GM23248 (cell line): ENCODE data around the gene VTI1A. TPM values are rescaled to one million over a fixed set of nuclear protein-coding genes. Genes with fewer than 3 reads are reported as not detected.
A peak's percentile ranks its signal among the peaks of the same experiment; 100 is the strongest.

Source experiments
- DNase-seq: peaks from one replicate; pipeline ENCODE4 v3.0.0-alpha.2; 2015
- H2AFZ ChIP-seq: fragments of 200-600 bp; sonication (generic); 2 replicates; pipeline ENCODE4 v1.6.1; 2016; ENCODE audit warnings: antibody characterized with exemption
- H3F3A ChIP-seq: fragments of 200-600 bp; sonication (generic); 2 replicates; pipeline ENCODE4 v1.6.1; 2016; ENCODE audit warnings: mild to moderate bottlenecking, antibody characterized with exemption, mixed run types; ENCODE audit not compliant: insufficient read depth
- H3K27ac ChIP-seq: fragments of 200-600 bp; sonication (generic); 2 replicates; pipeline ENCODE4 v1.5.1; 2016; ENCODE audit warnings: mild to moderate bottlenecking
- H3K27me3 ChIP-seq: fragments of 200-600 bp; sonication (generic); replicated peaks from 2 replicates; pipeline ENCODE4 v1.6.1; 2016; ENCODE audit warnings: mild to moderate bottlenecking; ENCODE audit not compliant: insufficient read depth
- H3K36me3 ChIP-seq: fragments of 200-600 bp; sonication (generic); 2 replicates; pipeline ENCODE4 v1.6.1; 2016; ENCODE audit warnings: low read depth, mild to moderate bottlenecking
- H3K4me1 ChIP-seq: fragments of 200-600 bp; sonication (generic); 2 replicates; pipeline ENCODE4 v1.6.1; 2016; ENCODE audit warnings: mild to moderate bottlenecking; ENCODE audit not compliant: insufficient read depth
- H3K4me2 ChIP-seq: fragments of 200-600 bp; sonication (generic); one replicate; pipeline ENCODE4 v1.6.1; 2016; ENCODE audit warnings: mild to moderate bottlenecking; ENCODE audit not compliant: unreplicated experiment
- H3K4me3 ChIP-seq: fragments of 200-600 bp; sonication (generic); 2 replicates; pipeline ENCODE4 v1.5.1; 2016; ENCODE audit warnings: mild to moderate bottlenecking
- H3K79me2 ChIP-seq: fragments of 200-600 bp; sonication (generic); 2 replicates; pipeline ENCODE4 v1.6.1; 2016; ENCODE audit warnings: mild to moderate bottlenecking; ENCODE audit not compliant: insufficient read depth
- H3K9ac ChIP-seq: fragments of 200-600 bp; sonication (generic); 2 replicates; pipeline ENCODE4 v1.6.1; 2016; ENCODE audit warnings: mild to moderate bottlenecking
- H3K9me2 ChIP-seq: fragments of 200-600 bp; sonication (generic); 2 replicates; pipeline ENCODE4 v1.6.1; 2016; ENCODE audit warnings: mixed run types, mild to moderate bottlenecking, moderate library complexity; ENCODE audit not compliant: insufficient read depth
- H3K9me3 ChIP-seq: fragments of 200-600 bp; sonication (generic); one replicate; pipeline ENCODE4 v1.6.1; 2017; ENCODE audit warnings: low read depth
- H4K20me1 ChIP-seq: fragments of 200-600 bp; sonication (generic); 2 replicates; pipeline ENCODE4 v1.6.0; 2016; ENCODE audit not compliant: insufficient read depth
- EZH2 ChIP-seq: fragments of 200-600 bp; sonication (generic); IDR thresholded peaks from 2 replicates; pipeline ENCODE4 v1.6.1; 2018; ENCODE audit warnings: antibody characterized with exemption, mild to moderate bottlenecking; ENCODE audit not compliant: insufficient read depth, poor library complexity, severe bottlenecking
- EZH2phosphoT487 ChIP-seq: fragments of 200-600 bp; sonication (generic); IDR thresholded peaks from 2 replicates; pipeline ENCODE4 v1.6.1; 2018; ENCODE audit warnings: antibody characterized with exemption, moderate library complexity, mild to moderate bottlenecking, low read depth; ENCODE audit not compliant: insufficient read depth
- whole genome bisulfite sequencing, 2 experiments: methylation state at CpG; one replicate each; pipeline ENCODE4 v1.1.6; 2015 to 2017; ENCODE audit warnings: low lambda C conversion rate in 2 of 2, low coverage in 1 of 2; ENCODE audit errors: missing lambda C conversion rate in 2 of 2; 5-methylcytosine and 5-hydroxymethylcytosine counted together
- in situ Hi-C: fragments of 300-500 bp; cut with MboI; formaldehyde crosslinking; loops from 2 replicates; pipeline ENCODE4 v1.15.0; 2020
- polyA plus RNA-seq: library from polyadenylated mRNA; unstranded; fragments of >200 nt; fragmentation: Nextera tagmentation; extraction: Ambion mirVana; gene quantifications from 2 replicates; pipeline ENCODE4 v1.2.1, GENCODE V29; 2016
- total RNA-seq: library from RNA; depleted of rRNA; stranded (reverse); fragments of >200 nt; shearing (Covaris generic); gene quantifications from 2 replicates; pipeline ENCODE4 v1.2.3, GENCODE V29; 2014

The VTI1A gene
- total and polyA plus RNA-seq, 2 experiments from 2014 or later = 21.6 to 26.4 TPM

- H3K9me2 ChIP-seq = 0 out of 2 replicates have a peak, but pooled peaks cover 4% of the 10 kb centered on the region
- 82 to 83% methylated on average over 3 of the region's 3 CpGs for WGBS, 2 experiments
- H3K27ac ChIP-seq = 0 out of 2 replicates have a peak overlapping the region, but pooled peaks have one; percentile 2
- H3K4me1 ChIP-seq = peaks cover 28% of the 10 kb centered on the region
- no peak overlapping the region for H2AFZ ChIP-seq
- DNase-seq = peak; percentile 42
- H3K4me2 ChIP-seq = peak overlapping the region; percentile 23
- H3F3A ChIP-seq = peaks cover 28% of the 10 kb centered on the region
- TF ChIP-seq EZH2 (no peak), EZH2phosphoT487 (no peak)
- no peaks in the 10 kb centered on the region for H4K20me1 ChIP-seq
- H3K4me3 ChIP-seq = no peak overlapping the region
- H3K9me3 ChIP-seq = no peaks in the 10 kb centered on the region
- H3K36me3 ChIP-seq = no peaks in the 10 kb centered on the region
- H3K79me2 ChIP-seq = no peaks in the 10 kb centered on the region
- no peaks in the 10 kb centered on the region for H3K27me3 ChIP-seq
- in situ Hi-C loops = no loop called here
- no peak overlapping the region for H3K9ac ChIP-seq
Measured at GRCh38 chr10:112526139-112526538, 79.1 kb downstream of the VTI1A start.

- no peaks in the 10 kb centered on the region for H3K79me2 ChIP-seq
- H3K27me3 ChIP-seq = no peaks in the 10 kb centered on the region
- no peak overlapping the region for H3K4me3 ChIP-seq
- no peak overlapping the region for H2AFZ ChIP-seq
- no peak overlapping the region for H3K4me2 ChIP-seq
- no peak for DNase-seq
- WGBS, 2 experiments = 94 to 95% methylated on average over 10 of the region's 10 CpGs
- no peak overlapping the region for H3K27ac ChIP-seq
- H4K20me1 ChIP-seq = no peaks in the 10 kb centered on the region
- peaks cover 28% of the 10 kb centered on the region for H3F3A ChIP-seq
- H3K36me3 ChIP-seq = no peaks in the 10 kb centered on the region
- in situ Hi-C loops = no loop called here
- peaks cover 28% of the 10 kb centered on the region for H3K4me1 ChIP-seq
- H3K9ac ChIP-seq = no peak overlapping the region
- no peaks in the 10 kb centered on the region for H3K9me2 ChIP-seq
- H3K9me3 ChIP-seq = no peaks in the 10 kb centered on the region
- TF ChIP-seq EZH2 = no peak
- no peak for TF ChIP-seq EZH2phosphoT487
Measured at GRCh38 chr10:112526906-112527305, 79.9 kb downstream of the VTI1A start.

GRCh38 chr10:112528235-112528634, 81.2 kb downstream of the VTI1A start:
- Histone ChIP-seq H3K9me3 (no peaks in the 10 kb centered on the region), H3K9ac (no peak overlapping the region), H3K4me3 (no peak overlapping the region), H3K79me2 (no peaks in the 10 kb centered on the region), H3K27me3 (no peaks in the 10 kb centered on the region), H3K4me2 (no peak overlapping the region), H3K36me3 (no peaks in the 10 kb centered on the region), H3K9me2 (no peaks in the 10 kb centered on the region), H3K27ac (no peak overlapping the region), H3K4me1 (peaks cover 28% of the 10 kb centered on the region), H4K20me1 (no peaks in the 10 kb centered on the region), H3F3A (peaks cover 28% of the 10 kb centered on the region), H2AFZ (no peak overlapping the region)
- in situ Hi-C loops = no loop called here
- WGBS, 2 experiments = 93 to 98% methylated on average over 1 of the region's 1 CpG
- DNase-seq = no peak
- TF ChIP-seq EZH2phosphoT487 (no peak), EZH2 (no peak)

- WGBS, 2 experiments = 97 to 98% methylated on average over 6 of the region's 6 CpGs
- H3K27me3 ChIP-seq = no peaks in the 10 kb centered on the region
Measured at GRCh38 chr10:112531421-112531820, 84.4 kb downstream of the VTI1A start.

GRCh38 chr10:112532189-112532588, 85.2 kb downstream of the VTI1A start:
- Histone ChIP-seq H3K79me2 (no peaks in the 10 kb centered on the region), H3K4me3 (no peak overlapping the region), H3K27ac (no peak overlapping the region), H2AFZ (no peak overlapping the region), H3K9ac (no peak overlapping the region), H3F3A (no peaks in the 10 kb centered on the region), H3K9me2 (no peaks in the 10 kb centered on the region), H3K4me2 (no peak overlapping the region), H3K36me3 (no peaks in the 10 kb centered on the region), H4K20me1 (no peaks in the 10 kb centered on the region), H3K9me3 (no peaks in the 10 kb centered on the region), H3K27me3 (no peaks in the 10 kb centered on the region), H3K4me1 (no peaks in the 10 kb centered on the region)
- in situ Hi-C loops = no loop called here
- 87 to 91% methylated on average over 6 of the region's 6 CpGs for WGBS, 2 experiments
- no peak for DNase-seq
- TF ChIP-seq EZH2phosphoT487 = no peak
- TF ChIP-seq EZH2 = no peak

More at GRCh38 chr10:112531421-112531820, 84.4 kb downstream of the VTI1A start:
- Histone ChIP-seq H3K9me3 (no peaks in the 10 kb centered on the region), H2AFZ (no peak overlapping the region), H4K20me1 (no peaks in the 10 kb centered on the region), H3K4me3 (no peak overlapping the region), H3K4me2 (no peak overlapping the region), H3K9me2 (no peaks in the 10 kb centered on the region), H3F3A (peaks cover 4% of the 10 kb centered on the region; the same call in 1 of the 2 replicates), H3K36me3 (no peaks in the 10 kb centered on the region), H3K79me2 (no peaks in the 10 kb centered on the region), H3K9ac (no peak overlapping the region), H3K27ac (no peak overlapping the region), H3K4me1 (peaks cover 3% of the 10 kb centered on the region)
- DNase-seq = no peak
- in situ Hi-C loops = no loop called here
- no peak for TF ChIP-seq EZH2phosphoT487
- no peak for TF ChIP-seq EZH2
